Activated CD4-positive, alpha-beta T cell treated with anti-CD3 and anti-CD28 coated beads, Interleukin-10, Interleukin-2, amounts not matched to agents 100 ng/mL and 50 ng/mL, durations not matched to agents 16 hours and 8 hours (primary cell): ENCODE measurements around the gene LRCOL1.

Experiments used
- DNase-seq: peaks from one replicate; pipeline ENCODE4 v3.0.0-alpha.2; 2020

Gene LRCOL1

DNA sequence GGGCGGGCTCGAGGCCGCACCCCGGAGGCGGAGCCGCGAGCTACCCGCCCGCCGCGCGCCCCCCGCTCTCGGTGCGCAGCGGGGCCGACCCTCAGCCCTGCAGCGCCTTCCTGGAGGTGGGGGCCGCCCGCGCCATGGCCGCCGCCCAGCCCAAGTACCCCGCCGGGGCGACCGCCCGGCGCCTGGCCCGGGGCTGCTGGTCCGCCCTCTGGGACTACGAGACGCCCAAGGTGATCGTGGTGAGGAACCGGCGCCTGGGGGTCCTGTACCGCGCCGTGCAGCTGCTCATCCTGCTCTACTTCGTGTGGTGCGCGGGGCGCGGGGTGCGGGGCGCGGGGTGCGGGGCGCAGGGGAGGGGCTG, 8.3 kb upstream of the LRCOL1 start, which contains the start of gene P2RX2:
P2RX2 (plus strand) TSS at position 94 of the 361 bp plus-strand sequence; CDS start at position 135, 41 bp downstream.
- no peak for DNase-seq

DNA sequence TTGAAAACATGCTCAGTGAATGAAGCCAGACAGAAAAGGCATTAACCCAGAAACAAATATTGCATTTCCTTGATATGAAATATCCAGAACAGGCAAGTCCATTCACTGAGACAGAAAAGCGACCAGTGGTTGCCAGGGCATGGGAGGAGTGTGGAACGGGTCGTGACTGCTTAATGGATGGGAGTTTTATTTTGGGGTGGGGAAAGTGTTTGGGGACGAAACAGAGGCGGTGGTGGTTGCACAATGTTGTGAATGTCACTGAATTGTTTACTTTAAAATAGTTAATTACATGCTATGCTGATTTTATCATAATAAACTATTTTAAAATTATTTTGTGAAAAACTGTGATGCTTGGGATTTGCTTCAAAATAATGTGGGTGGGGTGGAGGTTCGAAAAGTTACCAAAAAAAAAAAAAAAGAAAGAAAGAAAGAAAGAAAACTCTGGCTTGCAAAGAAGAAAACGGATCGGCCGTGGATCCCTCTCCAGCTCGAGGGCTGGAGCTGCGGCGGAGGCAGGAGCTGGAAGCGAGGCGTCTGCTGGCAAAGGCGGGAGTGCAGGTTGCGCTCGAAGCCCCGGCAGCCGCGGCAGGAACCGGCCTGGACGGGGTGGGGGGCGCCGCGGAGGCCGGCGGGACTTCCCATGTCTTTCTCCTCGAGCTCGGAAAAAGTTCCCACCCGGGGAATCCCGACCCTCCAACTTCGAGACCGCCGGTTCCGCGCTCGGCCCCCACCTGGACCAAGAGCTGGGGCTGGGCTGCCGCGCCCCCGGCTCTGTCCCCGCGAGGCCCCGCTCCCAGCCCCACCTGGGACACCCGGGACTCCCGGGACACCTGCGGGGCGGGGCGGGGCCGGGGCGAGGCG, 7.7 kb upstream of the LRCOL1 start:
- no peak for DNase-seq

DNA sequence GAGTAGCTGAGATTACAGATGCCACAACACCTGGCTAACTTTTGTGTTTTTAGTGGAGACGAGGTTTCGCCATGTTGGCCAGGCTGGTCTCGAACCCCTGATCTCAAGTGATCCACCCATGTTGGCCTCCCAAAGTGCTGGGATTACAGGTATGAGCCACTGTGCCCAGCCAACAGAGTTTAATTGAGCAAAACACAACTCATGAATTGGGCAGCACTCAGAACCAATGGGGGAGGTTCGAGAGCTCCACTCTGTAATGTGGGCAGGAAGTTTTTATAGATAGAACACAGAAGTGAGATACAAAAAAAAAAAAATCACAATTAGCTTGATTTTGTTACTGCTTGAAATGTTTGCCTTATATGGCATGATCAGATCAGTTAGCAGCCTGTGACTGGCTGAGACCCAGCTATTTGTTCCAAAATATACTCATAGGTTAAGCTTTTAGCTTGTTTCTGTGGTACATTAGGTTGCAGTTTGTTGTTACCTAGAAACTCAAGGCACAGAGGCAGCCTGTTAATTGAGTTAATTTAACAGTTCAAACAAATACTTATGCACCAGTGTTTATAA, 6.8 kb upstream of the LRCOL1 start:
- no peak for DNase-seq

DNA sequence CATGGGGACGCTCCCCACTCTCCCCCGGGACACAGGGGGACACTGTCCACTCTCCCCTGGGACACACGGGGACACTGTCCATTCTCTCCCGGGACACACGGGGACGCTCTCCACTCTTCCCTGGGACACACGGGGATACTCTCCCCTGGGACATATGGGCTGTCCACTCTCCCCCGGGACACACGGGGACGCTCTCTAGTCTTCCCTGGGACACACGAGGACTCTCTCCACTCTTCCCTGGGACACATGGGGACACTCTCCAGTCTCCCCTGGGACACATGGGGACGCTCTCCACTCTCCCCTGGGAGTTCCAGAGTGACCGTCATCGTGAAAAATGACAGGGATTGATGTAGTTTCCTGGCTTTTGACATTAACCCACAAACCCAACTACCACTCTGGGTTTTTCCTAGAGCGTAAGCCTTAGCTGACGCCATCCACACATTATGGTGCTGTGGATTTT, 5.2 kb upstream of the LRCOL1 start:
- DNase-seq, result no peak

DNA sequence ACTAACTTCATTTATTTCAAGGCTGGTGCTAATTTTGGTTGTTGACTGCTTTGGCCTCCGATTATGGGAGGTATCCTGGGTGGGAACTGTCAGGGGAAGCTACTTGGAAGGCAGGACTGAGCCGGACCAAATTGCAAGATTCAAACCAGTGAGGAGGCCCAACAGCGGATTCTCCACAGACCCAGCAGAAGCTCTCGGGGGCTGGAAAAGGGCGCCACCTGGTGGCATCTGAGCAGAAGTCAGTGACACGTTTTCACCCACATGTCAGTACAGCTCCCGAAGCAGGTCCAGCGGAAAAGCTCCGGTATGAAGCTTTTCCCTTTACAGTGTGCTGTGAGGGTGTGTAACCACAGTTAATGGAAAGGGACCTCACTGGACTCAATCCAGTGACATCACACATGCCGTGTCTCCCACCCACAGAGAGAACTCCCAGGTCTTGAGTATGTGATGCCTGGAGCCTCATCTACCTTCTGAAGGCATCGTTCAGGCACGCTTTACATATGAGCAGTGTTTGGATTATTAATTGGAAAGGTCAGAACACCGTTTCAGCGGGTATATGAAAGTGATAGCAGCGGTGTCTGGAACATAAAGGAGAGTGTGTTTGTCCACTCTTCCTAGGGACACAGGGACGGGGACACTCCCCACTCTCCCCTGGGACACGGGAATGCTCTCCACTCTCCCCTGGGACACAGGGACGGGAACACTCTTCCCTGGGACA, 4.6 kb upstream of the LRCOL1 start:
- DNase-seq, result peak; percentile 79

DNA sequence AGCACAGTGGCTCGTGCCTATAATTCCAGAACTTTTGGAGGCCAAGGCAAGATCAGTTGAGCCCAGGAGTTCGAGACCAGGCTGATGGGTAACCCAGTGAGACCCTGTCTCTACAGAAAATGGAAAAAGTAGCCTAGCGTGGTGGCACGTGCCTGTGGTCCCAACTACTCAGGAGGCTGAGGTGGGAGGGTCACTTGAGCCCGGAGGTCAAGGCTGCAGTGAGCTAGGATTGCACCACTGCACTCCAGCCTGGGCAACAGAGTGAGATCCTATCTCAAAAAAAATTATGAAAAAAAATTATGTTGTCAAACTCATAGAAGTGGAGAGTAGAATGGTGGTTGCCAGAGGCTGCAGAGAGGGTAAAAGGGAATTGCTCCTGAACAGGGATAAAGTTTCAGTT, 3.6 kb upstream of the LRCOL1 start:
- no peak for DNase-seq

DNA sequence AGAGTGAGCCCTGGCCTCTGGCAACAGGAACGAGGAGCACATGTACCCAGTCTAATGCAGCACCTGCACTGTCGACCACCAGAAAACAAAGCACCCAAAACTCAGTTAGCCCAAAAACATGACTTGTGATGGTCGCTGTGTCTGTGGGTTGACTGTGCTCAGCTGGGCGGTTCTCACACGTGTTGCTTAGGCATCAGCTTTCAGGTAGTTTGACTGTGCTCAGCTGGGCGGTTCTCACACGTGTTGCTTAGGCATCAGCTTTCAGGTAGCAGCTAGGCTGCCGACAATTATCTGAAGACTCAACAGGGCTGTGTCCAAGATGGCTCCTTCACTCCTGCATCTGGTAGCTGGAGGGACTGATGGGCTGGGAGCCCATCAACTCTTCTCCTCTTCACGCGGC, 1.2 kb upstream of the LRCOL1 start:
- no peak for DNase-seq

DNA sequence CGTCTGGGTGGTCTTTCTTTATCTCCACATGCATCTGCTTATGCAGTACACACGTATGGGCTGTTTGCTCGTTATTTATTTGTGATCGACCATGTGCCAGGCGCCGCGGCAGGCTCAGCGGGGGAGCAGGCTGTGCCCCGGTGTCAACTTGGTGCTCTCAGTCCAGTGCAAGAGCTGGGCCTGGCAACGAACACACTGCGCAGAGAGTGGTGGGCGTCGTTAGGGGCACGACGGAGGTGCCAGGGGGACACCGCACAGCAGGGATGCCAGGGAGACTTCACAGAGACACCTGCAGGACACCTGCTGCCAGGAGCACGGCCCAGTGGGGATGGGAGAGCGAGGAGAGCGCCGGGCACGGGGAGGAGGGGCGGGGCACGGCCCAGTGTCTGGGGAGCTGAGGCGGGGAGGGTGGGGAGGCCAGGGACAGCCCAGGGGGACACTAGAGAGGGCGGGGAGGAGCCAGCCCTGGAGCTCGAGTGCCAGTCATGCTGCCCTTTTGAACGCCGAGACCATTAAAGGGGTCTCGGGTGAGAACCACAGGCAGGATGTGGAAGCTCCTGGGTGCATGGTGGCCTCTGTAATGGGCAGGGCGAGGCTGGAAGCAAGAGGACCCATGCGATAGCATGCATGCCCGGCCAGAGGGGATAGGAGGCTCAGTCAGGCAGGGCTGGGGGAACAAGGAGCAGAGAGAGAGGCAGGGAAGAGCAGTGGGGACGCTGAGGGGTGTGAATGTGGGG, 652 bp upstream of the LRCOL1 start:
- no peak for DNase-seq

DNA sequence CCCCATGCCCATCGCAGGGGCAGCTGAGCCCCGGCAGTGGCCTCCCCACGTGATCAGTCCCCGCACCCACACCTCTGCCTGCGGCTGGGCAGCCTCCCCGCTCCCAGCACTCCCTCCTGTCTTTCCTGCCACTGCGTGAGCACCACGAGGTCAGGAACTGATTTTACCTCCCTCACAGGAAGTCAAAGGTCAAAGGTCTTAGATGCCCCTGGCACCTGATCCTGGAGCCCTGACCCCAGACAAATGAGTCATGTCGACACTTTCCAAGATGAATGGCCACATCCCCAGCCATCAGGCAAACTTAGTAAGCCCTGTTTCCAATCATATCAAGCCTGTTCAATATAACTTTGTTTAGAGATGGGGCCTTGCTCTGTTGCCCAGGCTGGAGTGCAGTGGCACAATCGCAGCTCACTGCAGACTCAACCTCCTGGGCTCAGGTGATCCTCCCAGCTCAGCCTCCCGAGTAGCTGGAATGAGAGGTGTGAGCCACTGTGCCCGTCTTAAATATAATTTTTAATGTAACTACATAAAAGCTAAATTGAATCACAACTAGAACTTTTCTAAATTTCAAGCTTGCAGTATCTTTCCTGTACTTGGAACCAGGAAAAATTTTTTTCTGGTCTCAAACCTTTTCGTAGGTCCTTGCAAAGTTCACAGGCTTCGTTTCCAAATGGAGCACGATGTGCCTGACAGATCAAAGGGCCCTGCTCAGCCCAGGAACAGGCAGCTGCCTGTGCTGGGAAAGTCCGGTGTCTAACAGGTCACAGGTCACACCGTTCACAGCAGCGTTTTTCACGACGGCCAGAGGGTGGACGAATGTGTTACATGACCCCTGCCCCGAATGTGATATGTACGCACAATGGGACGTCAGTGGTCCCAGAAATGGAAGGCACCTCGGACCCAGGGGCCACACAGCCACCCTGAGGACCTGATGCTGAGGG, 1.9 kb downstream of the LRCOL1 start:
- DNase-seq, result no peak

DNA sequence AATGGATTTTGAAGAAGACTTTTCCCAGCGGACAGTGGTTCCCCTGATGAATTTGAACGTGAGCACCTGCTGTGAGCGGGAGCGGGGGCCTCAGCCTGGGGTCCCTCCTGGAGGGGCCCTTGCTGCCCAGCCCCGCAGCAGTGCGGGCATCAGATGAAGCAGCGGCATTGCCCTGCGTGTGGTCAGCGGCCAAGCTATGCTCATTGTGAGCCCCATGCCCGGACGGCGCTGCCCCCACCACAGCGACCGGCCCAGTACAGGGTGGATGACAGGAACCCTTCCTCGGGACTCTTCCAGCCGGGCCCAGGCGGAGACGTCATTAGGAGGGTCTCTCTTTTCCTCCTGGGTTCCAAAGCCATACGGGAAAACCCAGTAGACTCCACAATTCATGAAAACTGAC, 3.5 kb downstream of the LRCOL1 start:
- no peak for DNase-seq

DNA sequence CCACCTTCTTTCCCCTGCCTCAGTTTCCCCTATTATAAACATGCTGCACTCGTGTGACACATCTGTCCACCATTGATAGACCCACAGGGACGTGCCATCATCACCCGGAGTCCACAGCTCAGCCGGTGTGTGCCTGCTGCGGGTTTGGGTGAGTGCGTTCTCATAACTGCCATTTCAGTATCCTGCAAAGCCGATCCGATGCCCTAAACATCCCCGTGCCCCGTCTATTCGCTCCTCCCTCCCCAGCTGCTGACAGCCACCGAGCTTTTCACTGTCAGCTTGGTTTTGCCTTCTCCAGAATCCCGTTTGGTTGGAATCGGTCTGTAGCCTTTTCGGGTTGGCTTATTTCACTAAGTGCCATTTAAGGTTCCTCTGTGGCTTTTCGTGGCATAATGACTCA, 3.9 kb downstream of the LRCOL1 start:
- DNase-seq, result no peak

DNA sequence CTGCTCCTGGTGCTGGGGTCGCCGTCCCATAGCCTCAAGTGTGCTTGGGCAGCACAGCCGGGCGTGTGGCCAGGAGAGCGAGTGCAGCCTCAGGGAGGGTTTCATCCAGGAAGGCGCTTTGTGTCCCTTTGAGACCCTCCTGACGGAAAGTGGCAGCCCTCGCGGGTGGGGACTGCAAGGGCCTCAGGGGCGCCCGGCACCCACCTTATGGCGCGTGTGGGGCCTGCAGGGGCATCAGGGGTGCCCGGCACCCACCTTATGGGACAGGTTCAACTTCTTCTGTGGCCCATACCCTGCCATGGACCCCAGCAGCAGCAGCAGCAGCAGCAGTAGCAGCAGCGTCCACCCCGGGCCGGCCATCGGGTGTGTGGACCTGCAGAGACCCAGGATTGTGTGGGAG, 4.5 kb downstream of the LRCOL1 start:
- no peak for DNase-seq

DNA sequence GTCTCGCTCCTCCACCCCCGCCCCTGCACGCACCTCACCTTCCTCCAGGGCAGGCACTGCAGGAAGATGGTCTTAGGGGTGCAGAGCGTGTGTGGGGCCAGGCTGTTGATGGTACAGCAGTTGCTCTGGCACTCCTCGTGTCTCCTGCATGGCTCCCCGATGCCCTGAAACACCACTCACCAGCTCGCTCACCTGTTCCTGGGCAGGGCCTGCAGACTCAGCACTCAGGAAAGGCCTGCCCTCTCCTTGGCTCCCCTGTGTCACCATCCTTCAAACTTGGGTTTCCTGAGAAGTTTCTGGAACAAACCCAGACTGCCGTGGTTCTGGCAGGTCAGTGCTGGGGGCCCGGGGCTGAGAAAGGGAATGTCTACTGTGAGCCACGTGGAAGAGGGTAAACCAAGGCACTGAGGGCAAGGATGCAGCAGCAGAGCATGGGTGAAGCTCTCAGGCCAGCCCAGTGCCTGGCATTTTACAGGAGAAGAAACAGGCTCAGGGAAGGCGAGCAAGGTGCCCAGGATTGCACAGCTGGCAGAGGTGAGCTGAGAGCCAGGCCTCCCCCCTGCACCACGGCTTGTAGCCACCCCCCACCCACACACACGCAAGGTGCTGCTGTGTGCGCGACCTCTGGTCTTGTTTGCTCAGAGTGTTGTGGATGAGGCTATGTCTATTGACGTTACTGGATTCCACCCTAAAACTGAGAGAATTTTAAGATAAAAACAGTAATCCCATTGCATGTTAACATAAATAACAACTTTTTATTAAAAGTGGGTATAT, 5.5 kb downstream of the LRCOL1 start:
- no peak for DNase-seq

DNA sequence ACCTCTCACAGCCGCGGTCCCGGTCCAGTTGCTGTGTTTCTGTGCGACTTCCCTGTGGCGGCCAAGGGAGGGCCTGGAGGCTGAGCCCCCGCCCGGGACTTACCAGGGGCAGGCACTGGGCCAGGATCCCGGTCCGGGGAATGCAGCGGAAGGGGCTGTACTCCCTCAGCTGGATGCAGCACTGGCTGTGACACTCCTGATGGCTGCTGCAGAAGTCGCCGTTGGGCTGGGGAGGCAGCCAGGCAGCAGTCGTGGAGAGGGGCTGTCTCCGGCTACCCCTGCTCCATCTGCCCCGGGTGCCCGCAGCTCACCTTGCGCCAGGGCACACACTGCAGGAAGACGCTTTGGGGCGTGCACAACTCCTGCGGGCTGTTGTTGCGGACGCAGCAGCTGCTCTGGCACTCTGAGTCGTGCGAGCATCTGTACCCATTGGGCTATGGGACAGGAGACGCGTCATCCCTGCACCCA, 6.2 kb downstream of the LRCOL1 start:
- DNase-seq, result no peak

DNA sequence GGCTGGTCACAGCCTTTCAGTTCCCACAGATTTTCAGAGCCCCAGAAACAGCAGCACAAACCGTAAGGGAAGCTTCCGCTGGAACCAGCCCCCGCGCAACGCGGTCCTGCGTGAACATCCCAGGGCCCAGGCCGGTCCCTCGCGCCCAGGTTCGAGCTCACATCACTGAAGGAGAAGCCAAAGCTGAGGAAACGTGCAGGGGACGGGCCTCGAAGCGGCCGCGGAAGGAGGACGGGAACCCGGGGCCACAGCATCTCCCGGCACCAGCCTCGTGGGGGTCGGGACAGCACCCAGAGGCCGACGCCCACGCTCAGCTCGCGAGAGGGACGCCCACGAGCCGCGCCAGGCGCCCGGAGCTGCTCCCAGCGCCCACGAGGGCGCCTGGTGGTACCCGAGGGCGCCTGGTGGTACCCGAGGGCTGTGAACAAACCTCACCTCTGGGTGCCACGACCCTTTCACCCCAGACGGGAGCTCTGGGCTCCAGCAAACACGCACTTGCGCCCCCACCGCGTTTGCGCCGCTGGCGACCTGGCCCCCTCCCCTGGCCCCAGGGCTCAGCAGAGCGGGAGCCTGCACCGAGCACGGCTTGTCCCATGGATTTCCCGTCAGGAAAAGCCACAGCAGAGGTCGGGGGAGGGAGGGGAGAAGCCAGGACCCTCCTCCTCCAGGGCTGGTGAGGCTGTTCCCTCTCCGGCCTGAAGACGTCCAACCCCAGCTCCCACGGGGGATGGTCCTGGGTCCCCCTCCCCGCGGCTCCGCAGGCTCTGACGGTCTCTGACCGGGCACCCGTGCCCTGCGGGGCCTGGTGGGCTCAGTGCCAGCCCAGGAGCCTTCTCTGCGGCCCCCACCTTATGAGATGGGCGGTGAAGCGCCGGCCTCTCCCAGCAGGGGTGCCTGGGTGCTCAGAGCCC, 6.9 kb downstream of the LRCOL1 start:
- no peak for DNase-seq

DNA sequence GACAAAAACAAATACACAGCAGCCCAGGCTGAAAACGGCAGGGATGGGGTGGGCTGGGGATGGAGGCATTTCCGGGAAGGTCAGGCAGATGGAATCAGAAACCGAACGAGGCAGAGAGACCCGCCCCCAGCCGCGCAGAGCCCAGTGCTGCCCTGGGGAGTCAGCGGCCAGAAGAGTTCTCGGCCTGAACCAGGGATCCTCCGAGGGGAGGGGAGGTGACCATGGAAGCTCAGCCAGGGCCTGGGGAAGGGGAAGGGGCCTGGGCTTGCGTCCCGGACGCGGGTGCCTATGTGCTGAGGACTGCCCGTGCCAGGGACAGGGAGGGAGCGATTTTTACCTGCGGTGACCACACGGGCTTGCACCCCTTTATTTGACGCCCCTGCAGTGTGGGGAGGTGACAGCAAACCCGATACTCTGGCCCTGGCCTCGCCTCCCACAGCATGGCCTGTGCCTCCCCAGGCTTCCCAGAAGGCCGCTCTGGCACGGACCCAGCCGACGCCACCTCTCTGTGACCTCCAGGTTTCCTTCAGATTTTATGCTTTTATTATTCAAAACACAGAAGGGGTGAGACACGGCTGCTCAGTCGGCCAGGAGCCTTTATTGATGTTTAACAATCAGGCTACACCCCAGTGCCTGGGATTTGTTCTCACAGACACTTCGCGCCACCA, 7.7 kb downstream of the LRCOL1 start:
- DNase-seq, result no peak

DNA sequence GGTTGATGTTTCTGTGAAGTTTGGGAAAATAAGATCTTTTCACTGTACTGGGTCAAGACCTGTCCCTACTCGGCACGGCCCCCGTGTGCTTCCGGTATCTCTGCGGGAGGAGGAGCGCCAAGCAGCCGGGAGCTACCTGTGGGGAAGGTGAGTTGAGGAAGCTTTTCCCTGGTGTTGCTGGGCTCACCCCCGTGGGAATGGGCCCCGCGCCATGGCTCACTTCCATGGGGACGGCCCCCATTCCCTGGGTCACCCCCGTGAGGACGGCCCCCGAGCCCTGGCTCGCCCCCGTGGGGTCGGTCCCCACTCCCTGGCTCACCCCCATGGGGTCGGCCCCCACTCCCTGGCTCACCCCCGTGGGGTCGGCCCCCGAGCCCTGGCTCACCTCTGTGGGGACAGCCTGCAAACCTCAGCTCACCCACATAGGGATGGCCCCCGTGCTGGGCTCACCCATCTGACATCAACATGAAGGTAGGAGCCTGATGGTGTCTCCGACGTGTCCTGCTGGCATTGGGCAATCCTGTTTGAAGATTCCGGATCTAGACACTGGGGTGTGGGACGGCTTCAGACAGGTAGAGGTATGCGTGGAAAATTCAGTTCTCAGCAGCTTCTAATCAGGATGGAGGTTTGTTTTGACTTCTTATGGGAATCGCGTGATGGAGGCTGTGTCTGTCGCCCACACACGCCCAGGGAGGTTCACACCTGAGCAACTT, 9.1 kb downstream of the LRCOL1 start:
- no peak for DNase-seq
